HepG2 (cell line): Measurements from ENCODE around the gene DQX1. TPM values are rescaled to one million over a fixed set of nuclear protein-coding genes. Genes with fewer than 3 reads are reported as not detected.

Source experiments
- ATAC-seq: fragments of 200-7000 bp; cut with Tn5 transposase; 3 replicates; pipeline ENCODE4 v1.9.1; 2020; ENCODE audit warnings: mild to moderate bottlenecking, moderate library complexity
- BruUV-seq: library from RNA; stranded (reverse); fragments of 400-500 nt; replicated peaks from 2 replicates; lab custom pipeline; 2021; lab: Mats Ljungman, UMichigan
- CTCF ChIA-PET: fragments of 300-600 bp; formaldehyde crosslinking; extraction: SDS; loops from one replicate; lab custom pipeline; 2021; ENCODE audit warnings: low total read pairs, inconsistent platforms, low intra/inter-chr PET ratio; lab: Yijun Ruan, JAX
- POLR2A ChIA-PET: fragments of 350-600 bp; sonication (Branson Sonifier 250); formaldehyde crosslinking; loops from one replicate; lab custom pipeline; 2020; ENCODE audit warnings: antibody characterized with exemption, inconsistent platforms; lab: Yijun Ruan, JAX
- DNase-seq: peaks from one replicate; pipeline ENCODE4 v3.0.0-alpha.2; 2015; ENCODE audit warnings: low spot score
- FAIRE-seq: peaks from 3 replicates; lab custom pipeline; 2011; peaks lifted over from hg19 to GRCh38; lab: Jason Lieb, UNC
- H2AFZ ChIP-seq: one replicate; pipeline ENCODE4 v1.6.1; 2011; ENCODE audit warnings: low read length, inconsistent platforms
- H3K27ac ChIP-seq: fragments of 300-600 bp; 3 replicates; pipeline ENCODE4 v1.8.0; 2011; ENCODE audit warnings: mixed run types, mild to moderate bottlenecking, mixed read lengths, low read length, inconsistent platforms; ENCODE audit not compliant: insufficient read depth; ENCODE audit errors: extremely low read length
- H3K27me3 ChIP-seq, 2 experiments: fragments of 200-600 bp in 1 of 2; 2 replicates in 1 of 2; 3 replicates in 1 of 2; pipeline versions ENCODE4 v1.6.0 to v1.8.0; 2011; ENCODE audit warnings: low read length in 2 of 2, mild to moderate bottlenecking in 2 of 2, moderate library complexity in 2 of 2, inconsistent platforms in 1 of 2; ENCODE audit not compliant: insufficient read depth in 2 of 2, control insufficient read depth in 1 of 2
- H3K36me3 ChIP-seq, 2 experiments: fragments of 200-600 bp in 1 of 2; replicated peaks in 1 of 2; 2 replicates in 1 of 2; 3 replicates in 1 of 2; pipeline versions ENCODE4 v1.5.1 to v1.8.0; 2011; ENCODE audit warnings: low read length in 2 of 2, inconsistent platforms in 1 of 2; ENCODE audit not compliant: insufficient read depth in 2 of 2, control insufficient read depth in 1 of 2
- H3K4me1 ChIP-seq: 2 replicates; pipeline ENCODE4 v1.5.1; 2012; ENCODE audit warnings: low read length, inconsistent platforms; ENCODE audit not compliant: insufficient read depth
- H3K4me2 ChIP-seq: 2 replicates; pipeline ENCODE4 v1.6.0; 2011; ENCODE audit warnings: low read depth, low read length, inconsistent platforms
- H3K4me3 ChIP-seq, 3 experiments: fragments of 200-600 bp in 1 of 3; sonication (generic), shearing (Covaris generic) in 1 of 3; replicated peaks in 1 of 3; 2 replicates each; pipeline ENCODE4 v1.5.1; 2011 to 2016; ENCODE audit warnings: low read length in 3 of 3, inconsistent platforms in 2 of 3, low read depth in 2 of 3, mild to moderate bottlenecking in 2 of 3, control low read depth in 1 of 3, mixed read lengths in 1 of 3; ENCODE audit not compliant: insufficient read depth in 1 of 3
- H3K79me2 ChIP-seq: one replicate; pipeline ENCODE4 v1.6.1; 2011; ENCODE audit warnings: low read length, inconsistent platforms; ENCODE audit not compliant: insufficient read depth
- H3K9ac ChIP-seq: 2 replicates; pipeline ENCODE4 v1.6.0; 2011; ENCODE audit warnings: mild to moderate bottlenecking, low read depth, low read length, inconsistent platforms; ENCODE audit not compliant: insufficient read depth
- H3K9me3 ChIP-seq: 2 replicates; pipeline ENCODE4 v1.5.1; 2012; ENCODE audit warnings: mild to moderate bottlenecking, low read length
- H4K20me1 ChIP-seq: 2 replicates; pipeline ENCODE4 v1.6.0; 2011; ENCODE audit warnings: inconsistent platforms, mild to moderate bottlenecking, low read length, moderate library complexity; ENCODE audit not compliant: insufficient read depth
- CREB1 ChIP-seq, 2 experiments: fragments of 450-650 bp in 1 of 2; IDR thresholded peaks; 2 replicates each; pipeline ENCODE4 v1.6.1; 2016 to 2017; ENCODE audit warnings: control low read depth in 1 of 2, mild to moderate bottlenecking in 1 of 2, missing compliant biosample characterization in 1 of 2, missing genetic modification characterization in 1 of 2
- DNMT1 ChIP-seq: sonication (generic); formaldehyde crosslinking; IDR thresholded peaks from 2 replicates; pipeline ENCODE4 v1.5.1; 2020; ENCODE audit warnings: mild to moderate bottlenecking, missing genetic modification reagents
- DNMT3B ChIP-seq: conservative IDR thresholded peaks from 2 replicates; pipeline ENCODE4 v1.6.1; 2016; ENCODE audit warnings: missing biosample characterization, control low read depth
- EHMT2 ChIP-seq: fragments of 200-600 bp; sonication (generic); IDR thresholded peaks from 2 replicates; pipeline ENCODE4 v1.7.0; 2017; ENCODE audit warnings: antibody characterized with exemption, low read depth, low read length, borderline replicate concordance
- HHEX ChIP-seq: IDR thresholded peaks from 2 replicates; pipeline ENCODE4 v1.6.1; 2016; ENCODE audit warnings: control low read depth
- HIVEP1 ChIP-seq: sonication (generic); formaldehyde crosslinking; IDR thresholded peaks from 2 replicates; pipeline ENCODE4 v1.4.0; 2020; ENCODE audit warnings: mild to moderate bottlenecking, missing genetic modification reagents
- HMGA1 ChIP-seq: sonication (generic); formaldehyde crosslinking; conservative IDR thresholded peaks from 2 replicates; pipeline ENCODE4 v1.4.0; 2020; ENCODE audit warnings: missing genetic modification reagents
- NFKB2 ChIP-seq: sonication (generic); formaldehyde crosslinking; IDR thresholded peaks from 2 replicates; pipeline ENCODE4 v1.4.0; 2020; ENCODE audit warnings: missing genetic modification reagents, borderline replicate concordance
- SMC3 ChIP-seq: IDR thresholded peaks from 2 replicates; pipeline ENCODE4 v1.6.1; 2011; ENCODE audit warnings: low read length, improper control_type of control experiment
- ZFYVE20 ChIP-seq: sonication (generic); formaldehyde crosslinking; IDR thresholded peaks from 2 replicates; pipeline ENCODE4 v1.8.0; 2023; ENCODE audit warnings: low read depth, mild to moderate bottlenecking, moderate library complexity, missing genetic modification reagents, borderline replicate concordance
- ZNF136 ChIP-seq: sonication (generic); formaldehyde crosslinking; IDR thresholded peaks from 2 replicates; pipeline ENCODE4 v1.8.1; 2022; ENCODE audit warnings: low read depth, mild to moderate bottlenecking, moderate library complexity, missing genetic modification reagents
- ZNF18 ChIP-seq: sonication (generic); formaldehyde crosslinking; IDR thresholded peaks from 2 replicates; pipeline ENCODE4 v1.8.0; 2022; ENCODE audit warnings: mild to moderate bottlenecking, missing genetic modification reagents; ENCODE audit not compliant: insufficient replicate concordance
- ZNF484 ChIP-seq: sonication (generic); formaldehyde crosslinking; IDR thresholded peaks from 2 replicates; pipeline ENCODE4 v1.5.1; 2020; ENCODE audit warnings: mild to moderate bottlenecking, low read depth, missing genetic modification reagents, borderline replicate concordance
- ZNF501 ChIP-seq: sonication (generic); formaldehyde crosslinking; IDR thresholded peaks from 2 replicates; pipeline ENCODE4 v1.5.1; 2020; ENCODE audit warnings: mild to moderate bottlenecking, moderate library complexity, missing genetic modification reagents
- ZNF547 ChIP-seq: sonication (generic); formaldehyde crosslinking; IDR thresholded peaks from 2 replicates; pipeline ENCODE4 v1.5.1; 2020; ENCODE audit warnings: mild to moderate bottlenecking, missing genetic modification reagents
- ZNF773 ChIP-seq: sonication (generic); formaldehyde crosslinking; IDR thresholded peaks from 2 replicates; pipeline ENCODE4 v1.4.0; 2020; ENCODE audit warnings: missing genetic modification reagents, borderline replicate concordance
- ZSCAN30 ChIP-seq: sonication (generic); formaldehyde crosslinking; IDR thresholded peaks from 2 replicates; pipeline ENCODE4 v1.5.0; 2020; ENCODE audit warnings: mild to moderate bottlenecking, missing genetic modification reagents
- WGBS: methylation state at CpG from one replicate; pipeline ENCODE4 v1.1.6; 2017; ENCODE audit warnings: low lambda C conversion rate; 5-methylcytosine and 5-hydroxymethylcytosine counted together
- in situ Hi-C: cut with HindIII; loops from 2 replicates; pipeline ENCODE4 v1.10.0; 2017; ENCODE audit warnings: low pct_unique_long_range_greater_than_20kb; ENCODE audit not compliant: extremely low pct_ligation_motif_present
- intact Hi-C: fragments of 100-400 bp; cut with micrococcal nuclease; formaldehyde crosslinking; loops from one replicate; pipeline ENCODE4 v1.10.0; 2022; ENCODE audit not compliant: unreplicated experiment
- polyA plus RNA-seq, 8 experiments: library from polyadenylated mRNA; depleted of rRNA in 3 of 8; stranded (reverse) in 7 of 8; unstranded in 1 of 8; fragments of >200 nt; fragmentation: Illumina TruSeq in 4 of 8; extraction: Trizol in 4 of 8; gene quantifications; 2 replicates each; pipeline versions ENCODE4 v1.2.1 to v1.2.3, GENCODE V29; 2011 to 2016; ENCODE audit warnings: low read depth in 4 of 8, missing spikeins in 1 of 8, mixed read lengths in 1 of 8; ENCODE audit not compliant: insufficient read depth in 1 of 8
- total RNA-seq, 5 experiments: library from RNA; depleted of rRNA; stranded (reverse); fragments of >200 nt; fragmentation: Illumina TruSeq; extraction: Trizol; gene quantifications; 2 replicates each; pipeline ENCODE4 v1.2.3, GENCODE V29; 2016; ENCODE audit warnings: low read depth in 1 of 5
- TF ChIP-seq, protein P1 (sequence below): sonication (generic); formaldehyde crosslinking; IDR thresholded peaks from 2 replicates; pipeline ENCODE4 v1.8.0; 2022; ENCODE audit warnings: low read depth, missing genetic modification reagents
- TF ChIP-seq, protein P2 (sequence below): sonication (generic); formaldehyde crosslinking; IDR thresholded peaks from 2 replicates; pipeline ENCODE4 v1.4.0; 2020; ENCODE audit warnings: missing genetic modification reagents

Gene DQX1
- total and polyA plus RNA-seq, 2 of the 13 experiments (the other 11 are each of a cell fraction or from before 2014, with no cell fraction given) = 27.6 to 89.8 TPM

GRCh38 chr2:74481961-74482800, 43.9 kb downstream of the DQX1 start:
- Histone ChIP-seq H3K4me2 (peak overlapping the region; percentile 78), H3K4me1 (peaks cover 71% of the 10 kb centered on the region), H3K27me3 (no peaks in the 10 kb centered on the region; a peak in 1 of 5 replicates), H4K20me1 (no peaks in the 10 kb centered on the region), H3K27ac (peak overlapping the region; percentile 89), H3K9ac (peak overlapping the region; percentile 91), H3K9me3 (no peaks in the 10 kb centered on the region), H3K36me3 (peaks cover 2 to 14% of the 10 kb centered on the region in 2 experiments; a peak in 4 of 5 replicates), H3K79me2 (peaks cover 48% of the 10 kb centered on the region), H3K4me3 (peak overlapping the region; percentile 82 to 87 (median 83)), H2AFZ (no peak overlapping the region)
- FAIRE-seq (no peak), ATAC-seq (peak; percentile 57), DNase-seq (no peak)
- WGBS = 1% methylated on average over 49 of the region's 80 CpGs
- intact Hi-C loops (no loop called here), in situ Hi-C loops (loop anchor here (5.0 kb wide), 1 partner anchor 100 kb away; no protein-coding TSS in a partner anchor)
- ChIA-PET POLR2A (interaction anchor here (0.6 to 20.6 kb wide), 21 partner anchors 7 to 358 kb away, joined by 3 to 795 read pairs (median 13); partner anchors contain the start of genes AUP1, C2orf81, DQX1 and HTRA2), CTCF (interaction anchor here (1.0 to 2.4 kb wide), 7 partner anchors 17 to 105 kb away, joined by 3 to 20 read pairs (median 10); partner anchors contain the start of genes AUP1, HTRA2, INO80B and MOGS)
- TSS peak; percentile 76 for BruUV-seq
- TF ChIP-seq CREB1 (IDR thresholded peaks at IDR 0.05) (no peak), CREB1 (CRISPR knock-in tag; IDR thresholded peaks at IDR 0.05) (no peak), ZSCAN30 (CRISPR knock-in tag) (no peak), HIVEP1 (CRISPR knock-in tag) (peak; percentile 82), ZFYVE20 (CRISPR knock-in tag) (0 out of 2 replicates have a peak, but pooled peaks have one; percentile 78), DNMT1 (CRISPR knock-in tag) (0 out of 2 replicates have a peak, but pooled peaks have one; percentile 42), ZNF501 (CRISPR knock-in tag) (no peak), HHEX (CRISPR knock-in tag) (no peak), DNMT3B (no peak), EHMT2 (no peak), ZNF136 (CRISPR knock-in tag) (no peak), HMGA1 (CRISPR knock-in tag) (no peak), SMC3 (no peak), ZNF18 (CRISPR knock-in tag) (no peak), ZNF773 (CRISPR knock-in tag) (peak; percentile 58; the same call in 1 of the 2 replicates), ZNF484 (peak; percentile 92), NFKB2 (CRISPR knock-in tag) (peak; percentile 60), ZNF547 (CRISPR knock-in tag) (peak; percentile 97)
- TF ChIP-seq, protein P1, sequence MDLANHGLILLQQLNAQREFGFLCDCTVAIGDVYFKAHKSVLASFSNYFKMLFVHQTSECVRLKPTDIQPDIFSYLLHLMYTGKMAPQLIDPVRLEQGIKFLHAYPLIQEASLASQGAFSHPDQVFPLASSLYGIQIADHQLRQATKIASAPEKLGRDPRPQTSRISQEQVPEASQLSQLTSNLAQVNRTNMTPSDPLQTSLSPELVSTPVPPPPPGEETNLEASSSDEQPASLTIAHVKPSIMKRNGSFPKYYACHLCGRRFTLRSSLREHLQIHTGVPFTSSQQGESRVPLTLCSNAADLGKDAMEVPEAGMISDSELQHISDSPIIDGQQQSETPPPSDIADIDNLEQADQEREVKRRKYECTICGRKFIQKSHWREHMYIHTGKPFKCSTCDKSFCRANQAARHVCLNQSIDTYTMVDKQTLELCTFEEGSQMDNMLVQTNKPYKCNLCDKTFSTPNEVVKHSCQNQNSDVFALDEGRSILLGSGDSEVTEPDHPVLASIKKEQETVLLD = no peak
- TF ChIP-seq, protein P2, sequence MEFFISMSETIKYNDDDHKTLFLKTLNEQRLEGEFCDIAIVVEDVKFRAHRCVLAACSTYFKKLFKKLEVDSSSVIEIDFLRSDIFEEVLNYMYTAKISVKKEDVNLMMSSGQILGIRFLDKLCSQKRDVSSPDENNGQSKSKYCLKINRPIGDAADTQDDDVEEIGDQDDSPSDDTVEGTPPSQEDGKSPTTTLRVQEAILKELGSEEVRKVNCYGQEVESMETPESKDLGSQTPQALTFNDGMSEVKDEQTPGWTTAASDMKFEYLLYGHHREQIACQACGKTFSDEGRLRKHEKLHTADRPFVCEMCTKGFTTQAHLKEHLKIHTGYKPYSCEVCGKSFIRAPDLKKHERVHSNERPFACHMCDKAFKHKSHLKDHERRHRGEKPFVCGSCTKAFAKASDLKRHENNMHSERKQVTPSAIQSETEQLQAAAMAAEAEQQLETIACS (CRISPR knock-in tag) = peak; percentile 65
